Spinal cord (tissue), 10 donors: ENCODE data around the gene ABCC10. TPM values are rescaled to one million over a fixed set of nuclear protein-coding genes. Genes with fewer than 3 reads are reported as not detected.
"Not testable (repeated sequence)": the region's sequence is repeated elsewhere in the genome, so short reads cannot be mapped to it uniquely, and the experiment has no call there.

Source experiments
- DNase-seq, 6 donors: peaks; one replicate each; pipeline versions ENCODE4 v3.0.0 to v3.0.0-alpha.2; 2013 to 2015; ENCODE audit warnings: low spot score in 6 of 6, low read depth in 4 of 6
- H3K27ac ChIP-seq: one replicate; pipeline ENCODE4 v1.5.1; 2013; ENCODE audit warnings: low read depth, low read length, control low read depth
- H3K27me3 ChIP-seq: one replicate; pipeline ENCODE4 v1.6.1; 2013; ENCODE audit warnings: low read length; ENCODE audit not compliant: control insufficient read depth, insufficient read depth
- H3K36me3 ChIP-seq: one replicate; pipeline ENCODE4 v1.6.1; 2013; ENCODE audit warnings: low read length; ENCODE audit not compliant: control insufficient read depth, insufficient read depth
- H3K4me1 ChIP-seq: one replicate; pipeline ENCODE4 v1.6.1; 2013; ENCODE audit warnings: low read length; ENCODE audit not compliant: control insufficient read depth, insufficient read depth
- H3K4me3 ChIP-seq: one replicate; pipeline ENCODE4 v1.5.1; 2013; ENCODE audit warnings: low read depth, low read length, control low read depth
- H3K9me3 ChIP-seq: one replicate; pipeline ENCODE4 v1.6.1; 2013; ENCODE audit warnings: low read length; ENCODE audit not compliant: control insufficient read depth, insufficient read depth
- WGBS: methylation state at CpG from one replicate; pipeline ENCODE4 v1.1.5; 2013; ENCODE audit warnings: missing lambda C conversion rate; ENCODE audit not compliant: insufficient coverage; 5-methylcytosine and 5-hydroxymethylcytosine counted together
- polyA plus RNA-seq, 2 donors: library from polyadenylated mRNA; unstranded; fragments of 120-200 nt; gene quantifications; one replicate each; pipeline ENCODE4 v1.2.1, GENCODE V29; 2013; ENCODE audit not compliant: insufficient read length in 2 of 2
- total RNA-seq, 2 donors: library from RNA; depleted of rRNA in 1 of 2; stranded (reverse); fragments of 120-200 nt in 1 of 2; fragments of >200 nt in 1 of 2; gene quantifications; one replicate each; pipeline versions ENCODE4 v1.2.3 to v1.2.4, GENCODE V29; 2013 to 2014
- donor health status: healthy.

The ABCC10 gene
- total and polyA plus RNA-seq, 4 donors, result 15.8 to 55.8 (median 30.6) TPM

- Histone ChIP-seq H3K4me3 (no peak overlapping the region), H3K36me3 (peaks cover 51% of the 10 kb centered on the region), H3K9me3 (no peaks in the 10 kb centered on the region), H3K4me1 (peaks cover 22% of the 10 kb centered on the region), H3K27ac (no peak overlapping the region), H3K27me3 (peaks cover 10% of the 10 kb centered on the region)
- no peak for DNase-seq
- WGBS, result 90% methylated on average over 8 of the region's 8 CpGs
Measured at GRCh38 chr6:43451939-43452338, 24.6 kb downstream of the ABCC10 start.

GRCh38 chr6:43452896-43453295 lies 25.6 kb downstream of the ABCC10 start:
- peaks cover 10% of the 10 kb centered on the region for H3K27me3 ChIP-seq
- H3K9me3 ChIP-seq, result no peaks in the 10 kb centered on the region
- no peak for DNase-seq
- H3K36me3 ChIP-seq, result peaks cover 41% of the 10 kb centered on the region
- WGBS, result 95% methylated on average over 4 of the region's 4 CpGs
- no peak overlapping the region for H3K4me3 ChIP-seq
- H3K27ac ChIP-seq, result no peak overlapping the region
- H3K4me1 ChIP-seq, result peaks cover 22% of the 10 kb centered on the region

- no peak for DNase-seq
- Histone ChIP-seq H3K36me3 (peaks cover 36% of the 10 kb centered on the region), H3K9me3 (no peaks in the 10 kb centered on the region), H3K4me3 (no peak overlapping the region), H3K4me1 (peaks cover 22% of the 10 kb centered on the region), H3K27me3 (peaks cover 10% of the 10 kb centered on the region), H3K27ac (no peak overlapping the region)
Measured at GRCh38 chr6:43453831-43454230, 26.5 kb downstream of the ABCC10 start.

GRCh38 chr6:43454290-43454695 lies 27.0 kb downstream of the ABCC10 start:
- peak overlapping the region; percentile 54 for H3K4me3 ChIP-seq
- H3K9me3 ChIP-seq, result no peaks in the 10 kb centered on the region
- H3K36me3 ChIP-seq, result peaks cover 32% of the 10 kb centered on the region
- peaks cover 22% of the 10 kb centered on the region for H3K4me1 ChIP-seq
- no peak overlapping the region for H3K27ac ChIP-seq
- DNase-seq, result no peak
- H3K27me3 ChIP-seq, result peaks cover 10% of the 10 kb centered on the region
- WGBS, result 14% methylated on average over 15 of the region's 17 CpGs

- WGBS, result under 1% methylated on average over 92 of the region's 97 CpGs
- peak overlapping the region; percentile 54 for H3K4me3 ChIP-seq
- no peaks in the 10 kb centered on the region for H3K9me3 ChIP-seq
- no peak overlapping the region for H3K27ac ChIP-seq
- peaks cover 26% of the 10 kb centered on the region for H3K36me3 ChIP-seq
- H3K4me1 ChIP-seq, result peaks cover 22% of the 10 kb centered on the region
- peaks cover 10% of the 10 kb centered on the region for H3K27me3 ChIP-seq
- DNase-seq, result peak in 4 of 6 donors; percentile 47 to 92 (median 77)
Measured at GRCh38 chr6:43454696-43455530, 27.6 kb downstream of the ABCC10 start.

- Histone ChIP-seq H3K9me3 (no peaks in the 10 kb centered on the region), H3K27ac (no peak within 1 kb of the TSS), H3K36me3 (peaks cover 17% of the 10 kb centered on the region), H3K27me3 (peaks cover 10% of the 10 kb centered on the region), H3K4me1 (peaks cover 22% of the 10 kb centered on the region), H3K4me3 (peak within 1 kb of the TSS; percentile 54)
- DNase-seq, result peak in 3 of 6 donors; percentile 33 to 92 (median 76)
- 5% methylated on average over 29 of the region's 55 CpGs for WGBS
Measured at GRCh38 chr6:43455531-43456428, 28.4 kb downstream of the ABCC10 start, which contains the start of gene DLK2. Gene DLK2 (minus strand): TSS chr6:43455548. CDS start chr6:43454825, 723 bp downstream.

- no peak overlapping the region for H3K4me3 ChIP-seq
- peaks cover 22% of the 10 kb centered on the region for H3K4me1 ChIP-seq
- WGBS, result no CpG with 5 or more reads among the region's 9 CpGs
- H3K9me3 ChIP-seq, result no peaks in the 10 kb centered on the region
- DNase-seq, result no peak
- H3K27me3 ChIP-seq, result peaks cover 10% of the 10 kb centered on the region
- no peak overlapping the region for H3K27ac ChIP-seq
- H3K36me3 ChIP-seq, result peaks cover 5% of the 10 kb centered on the region
Measured at GRCh38 chr6:43457643-43458042, 30.3 kb downstream of the ABCC10 start.

- not testable (repeated sequence) for H3K9me3 ChIP-seq, H3K36me3 ChIP-seq, H3K27ac ChIP-seq, H3K4me3 ChIP-seq, DNase-seq
- Histone ChIP-seq H3K27me3 (peaks cover 10% of the 10 kb centered on the region), H3K4me1 (peaks cover 18% of the 10 kb centered on the region)
- 96% methylated on average over 12 of the region's 15 CpGs for WGBS
Measured at GRCh38 chr6:43458154-43458553, 30.8 kb downstream of the ABCC10 start.

GRCh38 chr6:43459535-43459934 lies 32.2 kb downstream of the ABCC10 start:
- no peaks in the 10 kb centered on the region for H3K36me3 ChIP-seq
- peaks cover 10% of the 10 kb centered on the region for H3K27me3 ChIP-seq
- WGBS, result no CpG with 5 or more reads among the region's 1 CpG
- peaks cover 13% of the 10 kb centered on the region for H3K4me1 ChIP-seq
- no peaks in the 10 kb centered on the region for H3K9me3 ChIP-seq
- H3K27ac ChIP-seq, result no peak overlapping the region
- H3K4me3 ChIP-seq, result no peak overlapping the region
- DNase-seq, result no peak
